HG02759 (cell line): ENCODE results near the gene KLC4.

Experiments used
- ATAC-seq: cut with Tn5 transposase; IDR thresholded peaks from one replicate; pipeline ENCODE4 v1.9.1; 2021; ENCODE audit warnings: mild to moderate bottlenecking, moderate library complexity; ENCODE audit not compliant: unreplicated experiment

The KLC4 gene

DNA sequence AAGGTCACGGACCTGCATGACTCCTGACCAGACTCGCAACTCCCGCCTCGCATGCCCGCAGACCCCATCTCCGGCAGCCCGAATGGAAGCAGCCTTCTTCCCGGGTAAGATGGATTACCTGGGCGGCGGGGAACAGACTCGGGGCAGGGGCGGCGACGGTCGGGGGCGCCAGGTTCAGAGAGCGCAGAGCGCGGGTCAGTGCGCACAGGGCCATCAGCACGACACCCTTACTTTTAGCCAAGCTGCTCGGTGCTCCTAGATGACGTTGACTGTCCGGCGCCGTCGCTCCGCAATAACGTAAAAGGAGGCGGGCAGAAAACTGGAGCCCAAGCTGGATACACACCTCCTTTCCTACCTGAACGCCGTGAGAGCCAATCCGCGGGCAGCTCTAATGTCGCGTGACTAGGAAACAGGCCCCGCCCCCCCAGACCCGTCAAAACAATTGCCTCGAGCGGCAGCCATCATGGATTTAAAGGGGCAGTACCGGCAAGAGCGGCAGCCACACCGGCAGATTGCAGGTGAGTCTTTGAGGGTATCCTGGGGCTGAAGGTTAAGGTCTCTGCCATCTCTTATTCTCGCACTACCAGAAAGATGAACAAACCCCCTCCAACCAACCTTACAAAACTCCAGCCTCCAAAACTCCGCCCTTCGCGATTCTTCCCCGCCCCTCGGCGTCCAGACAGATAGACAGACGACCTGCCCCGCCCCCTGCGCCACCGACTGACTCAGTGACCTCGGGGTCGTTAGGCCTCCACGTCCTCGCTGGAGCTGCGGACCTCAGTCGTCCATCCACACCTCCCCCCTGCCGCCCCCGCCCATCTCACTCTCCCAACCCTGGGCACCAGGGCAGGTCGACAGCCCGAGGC lies at the start of gene KLC4, which contains the start of gene MRPL2:
Gene KLC4, plus strand, starts transcription at position 464 of the 866 bp plus-strand sequence. CDS start 1,705 bp downstream, outside the sequence.
Gene MRPL2, minus strand, starts transcription at position 267 of the 866 bp plus-strand sequence. Its CDS starts 53 bp downstream, at position 214.
- peak; percentile 94 for ATAC-seq

DNA sequence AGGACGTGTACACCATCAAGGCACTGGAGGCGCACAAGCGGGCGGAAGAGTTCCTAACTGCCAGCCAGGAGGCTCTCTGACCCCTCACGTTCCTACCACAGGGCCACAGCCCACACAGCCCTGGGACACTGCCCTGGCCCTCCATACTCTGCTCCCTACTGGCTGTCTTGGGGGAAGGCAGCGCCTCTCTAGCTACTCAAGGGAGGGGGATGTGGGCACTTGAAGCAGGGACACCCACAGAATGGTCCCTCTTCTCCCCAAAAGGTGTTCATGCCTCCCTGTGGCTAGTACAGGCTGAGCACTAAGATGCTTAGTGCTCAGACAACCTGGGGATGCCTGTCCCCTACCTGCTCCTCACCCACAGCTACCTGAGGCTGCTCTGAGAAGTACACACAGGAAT lies 48.2 kb upstream of the KLC4 start:
- ATAC-seq: no peak

DNA sequence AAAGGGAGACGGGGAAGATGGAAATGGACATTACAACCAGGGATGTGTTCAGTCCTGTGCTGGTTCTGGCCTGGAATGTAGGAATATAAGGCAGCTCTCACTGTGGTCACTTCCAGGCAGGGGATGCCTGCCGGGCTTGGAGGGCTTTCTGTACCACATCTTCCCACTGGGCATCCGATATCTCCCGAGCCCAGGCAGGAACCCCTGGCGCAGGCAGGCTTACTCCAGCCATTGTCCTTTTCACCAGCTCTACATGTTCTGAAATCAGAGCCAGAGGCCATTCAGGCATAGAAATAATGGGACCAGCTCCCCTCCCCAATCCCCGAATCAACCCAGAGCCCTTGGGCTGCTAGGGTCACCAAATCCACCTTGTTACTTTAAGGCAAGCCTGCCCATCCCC lies 47.1 kb upstream of the KLC4 start:
- ATAC-seq: no peak

- ATAC-seq: peak; percentile 4
Observed at GRCh38 chr6:43013097-43013842, 46.2 kb upstream of the KLC4 start.

- ATAC-seq: peak; percentile 90
Observed at GRCh38 chr6:43013843-43014433, 45.5 kb upstream of the KLC4 start, which contains the start of the genes KLHDC3 and MEA1. Gene KLHDC3 (plus strand): TSS chr6:43014249. CDS start chr6:43017193, 2,944 bp downstream. Gene MEA1 (minus strand): TSS chr6:43013946. CDS start chr6:43013813, 133 bp downstream.

DNA sequence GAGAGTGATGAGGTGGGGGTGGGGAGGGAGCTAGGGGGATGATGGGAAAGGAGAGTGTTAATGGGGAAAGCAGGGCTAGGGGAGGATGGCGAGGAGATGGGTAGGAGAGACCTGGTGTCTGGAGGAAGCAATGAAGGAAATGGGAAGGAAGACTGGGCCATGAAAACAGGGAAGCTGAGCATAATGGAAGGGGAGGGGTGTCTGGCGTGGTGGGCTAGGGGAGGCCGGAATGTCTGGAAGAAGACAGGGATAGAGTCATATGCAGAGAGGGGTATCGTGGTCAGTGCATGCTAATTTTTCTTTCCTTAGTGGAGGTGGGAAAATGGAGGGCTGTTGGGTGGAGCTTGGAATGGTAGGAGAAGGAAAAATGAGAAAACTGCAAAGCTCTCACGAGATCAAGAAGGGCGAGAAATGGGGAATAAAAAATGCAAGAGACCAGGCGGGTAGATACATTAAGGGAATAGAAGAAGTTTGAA lies 45.0 kb upstream of the KLC4 start:
- no peak for ATAC-seq

- ATAC-seq: no peak
Observed at GRCh38 chr6:43016176-43016942, 43.1 kb upstream of the KLC4 start.

DNA sequence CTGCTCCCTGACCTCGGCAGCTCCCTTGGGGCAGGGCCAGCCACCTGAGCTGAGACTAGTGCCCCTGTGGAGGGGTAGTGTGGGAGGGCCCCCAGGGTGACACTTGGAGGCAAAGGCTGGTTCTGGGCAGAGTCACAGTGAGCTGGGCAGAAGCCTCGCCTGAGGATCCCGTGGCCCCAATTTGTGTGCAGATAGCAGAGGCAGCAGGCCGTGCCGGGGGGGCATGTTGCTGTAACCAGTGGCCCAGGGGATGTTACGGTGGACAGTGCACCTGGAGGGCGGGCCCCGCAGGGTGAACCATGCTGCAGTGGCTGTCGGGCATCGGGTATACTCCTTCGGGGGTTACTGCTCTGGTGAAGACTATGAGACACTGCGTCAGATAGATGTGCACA lies 42.5 kb upstream of the KLC4 start:
- no peak for ATAC-seq

GRCh38 chr6:43019152-43019551 lies 40.3 kb upstream of the KLC4 start:
- ATAC-seq: no peak

DNA sequence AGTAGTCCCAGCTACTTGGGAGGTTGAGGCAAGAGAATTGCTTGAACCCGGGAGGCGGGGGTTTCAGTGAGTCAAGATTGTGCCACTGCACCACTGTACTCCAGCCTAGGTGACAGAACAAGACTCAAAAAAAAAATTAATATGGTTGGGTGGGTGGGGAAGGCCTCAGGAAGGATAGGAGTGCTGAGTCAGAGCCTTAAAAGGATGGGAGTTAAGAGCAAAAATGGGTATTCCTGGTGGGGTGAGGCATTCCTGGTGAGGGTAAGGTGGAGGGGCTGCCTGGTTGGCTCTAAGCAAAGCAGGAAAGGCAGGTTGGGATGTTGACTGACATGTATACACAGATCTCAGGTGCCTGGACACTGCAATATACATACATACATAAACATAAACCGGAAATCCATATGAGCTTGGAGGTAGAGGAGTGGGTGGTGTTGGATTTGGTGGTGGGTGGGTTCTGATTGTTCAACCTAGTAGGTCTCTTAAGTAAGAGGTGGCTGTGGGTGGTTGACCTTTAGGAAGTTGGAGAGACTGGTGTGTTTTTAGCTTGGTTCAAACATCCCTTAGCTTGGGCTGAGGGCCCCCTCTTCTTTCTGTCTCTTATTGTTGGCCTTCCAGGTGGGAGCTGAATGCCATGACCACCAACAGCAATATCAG lies 39.3 kb upstream of the KLC4 start:
- no peak for ATAC-seq

- no peak for ATAC-seq
Observed at GRCh38 chr6:43020847-43021246, 38.6 kb upstream of the KLC4 start.

DNA sequence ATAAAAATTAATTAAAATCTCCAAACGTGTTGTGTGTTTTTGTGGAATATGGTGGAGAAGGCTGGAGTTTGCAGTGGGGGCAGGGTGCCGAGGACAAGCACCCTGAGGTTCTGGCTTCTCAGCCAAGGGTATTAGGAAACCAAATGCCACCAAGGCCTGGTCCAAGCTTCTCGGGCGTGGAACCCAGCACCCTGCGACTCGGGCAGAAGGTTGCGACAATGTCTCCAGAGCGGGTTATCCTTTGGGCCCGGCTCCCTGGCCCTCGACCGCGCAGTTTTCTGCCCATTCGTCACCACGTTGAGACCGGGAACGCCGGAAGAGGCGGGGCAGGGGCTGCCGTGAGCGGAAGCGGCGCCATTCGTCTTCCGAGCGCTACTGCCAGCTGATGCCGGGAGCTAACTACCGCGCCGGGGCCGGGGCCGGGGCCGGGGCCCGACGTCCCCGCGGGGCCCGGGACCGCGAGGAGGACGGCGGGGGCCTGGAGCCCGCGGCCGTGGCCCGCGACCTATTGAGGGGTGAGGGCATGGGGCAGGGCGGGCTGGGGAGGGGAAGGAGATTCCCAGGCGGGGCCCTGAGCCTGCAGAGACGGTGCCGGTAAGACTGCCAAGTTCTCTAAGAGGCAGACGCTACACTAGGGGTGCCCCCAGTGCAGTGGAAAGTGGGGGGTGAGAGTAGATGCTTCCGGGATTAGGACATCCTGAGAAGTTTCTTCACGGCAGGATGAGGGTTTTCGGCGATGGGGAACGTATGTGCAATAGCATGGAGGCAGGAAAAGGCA lies 38.0 kb upstream of the KLC4 start, which contains the start of gene RRP36:
Gene RRP36, plus strand, starts transcription at position 354 of the 778 bp plus-strand sequence. Its CDS starts 32 bp downstream, at position 386.
- ATAC-seq: peak; percentile 87

GRCh38 chr6:43024436-43024835 lies 35.0 kb upstream of the KLC4 start:
- ATAC-seq: no peak

- ATAC-seq: no peak
Observed at GRCh38 chr6:43026365-43026764, 33.1 kb upstream of the KLC4 start.

DNA sequence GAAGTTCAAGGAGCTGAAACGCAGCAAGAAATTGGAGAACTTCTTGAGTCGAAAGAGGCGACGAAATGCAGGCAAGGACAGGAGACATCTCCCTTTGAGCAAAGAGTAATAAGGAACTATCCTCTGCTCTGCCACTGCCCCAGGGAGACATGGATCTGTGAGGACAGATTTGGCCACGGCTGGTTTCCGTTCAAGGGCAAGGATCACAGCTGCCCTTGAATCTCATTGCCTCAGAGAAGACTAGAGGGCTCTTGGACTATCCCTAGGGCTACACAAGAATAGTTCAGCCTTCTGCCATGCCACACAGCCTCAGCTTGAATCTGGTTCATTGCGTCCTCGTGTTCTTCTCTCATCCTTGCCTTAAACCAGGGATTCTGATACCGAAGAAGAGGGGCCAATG lies 30.3 kb upstream of the KLC4 start:
- no peak for ATAC-seq

GRCh38 chr6:43032326-43032725 lies 27.1 kb upstream of the KLC4 start:
- ATAC-seq: no peak

DNA sequence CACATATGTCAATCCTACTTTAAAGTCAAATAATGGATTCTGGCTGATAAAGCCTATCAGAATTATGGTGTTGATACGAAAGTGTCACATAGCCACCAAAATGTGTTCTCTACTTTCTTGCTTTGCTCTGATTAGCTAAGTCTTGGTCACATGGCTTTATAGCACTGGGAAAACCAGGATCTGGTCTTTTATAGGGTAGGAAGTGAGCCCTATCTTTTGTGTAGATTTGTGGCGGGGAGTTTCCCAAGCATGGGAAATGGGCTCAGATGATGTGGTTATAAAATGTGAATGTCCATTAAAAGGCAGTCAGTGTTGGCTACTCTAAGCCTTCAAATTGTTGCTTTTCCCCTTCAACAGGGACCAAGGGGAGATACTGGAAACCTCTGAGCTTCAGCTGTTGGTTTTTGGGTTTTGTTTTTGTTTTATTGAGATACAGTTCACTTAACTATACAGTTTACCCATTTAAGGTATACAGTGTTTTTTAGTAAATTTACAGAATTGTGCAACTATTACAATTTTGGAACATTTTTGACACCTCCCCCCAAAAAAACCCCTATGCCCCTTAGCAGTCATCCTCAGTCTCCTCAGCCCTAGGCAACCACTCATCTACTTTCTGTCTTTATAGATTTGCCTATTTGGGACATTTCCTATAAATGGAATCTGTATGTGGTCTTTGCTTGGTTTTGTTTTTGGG lies 25.8 kb upstream of the KLC4 start:
- ATAC-seq: no peak

GRCh38 chr6:43034190-43034525 lies 25.3 kb upstream of the KLC4 start:
- no peak for ATAC-seq
